Sigmoid colon (tissue), 7 donors: Measurements from ENCODE around the gene RNF19B. TPM values are rescaled to one million over a fixed set of nuclear protein-coding genes. Genes with fewer than 3 reads are reported as not detected.

Source experiments
- DNase-seq: peaks from one replicate; pipeline ENCODE4 v3.0.0-alpha.2; 2019
- H3K27ac ChIP-seq, 4 donors: fragments of 200-600 bp; sonication (generic); one replicate each; pipeline ENCODE4 v1.5.1; 2016 to 2019; ENCODE audit warnings: mild to moderate bottlenecking in 1 of 4
- H3K27me3 ChIP-seq, 3 donors: fragments of 200-600 bp; sonication (generic); one replicate each; pipeline ENCODE4 v1.5.1; 2019; ENCODE audit warnings: mild to moderate bottlenecking in 1 of 3
- H3K36me3 ChIP-seq, 4 donors: fragments of 200-600 bp; sonication (generic); one replicate each; pipeline ENCODE4 v1.5.1; 2016 to 2019
- H3K4me1 ChIP-seq, 4 donors: fragments of 200-600 bp; sonication (generic); one replicate each; pipeline ENCODE4 v1.5.1; 2017 to 2019
- H3K4me3 ChIP-seq, 4 donors: fragments of 200-600 bp; sonication (generic); one replicate each; pipeline ENCODE4 v1.5.1; 2017 to 2019; ENCODE audit warnings: mild to moderate bottlenecking in 2 of 4, moderate library complexity in 1 of 4
- H3K9me3 ChIP-seq, 4 donors: fragments of 200-600 bp in 3 of 4; sonication (generic) in 3 of 4; one replicate each; pipeline versions ENCODE4 v1.5.1 to v1.6.1; 2013 to 2019
- EP300 ChIP-seq, 4 donors: sonication (generic); formaldehyde crosslinking; IDR thresholded peaks; one replicate each; pipeline ENCODE4 v1.6.1; 2017; ENCODE audit warnings: antibody characterized with exemption in 4 of 4
- POLR2A ChIP-seq, 2 donors: fragments of 450-650 bp; IDR thresholded peaks; one replicate each; pipeline ENCODE4 v1.6.1; 2016; ENCODE audit warnings: antibody characterized with exemption in 2 of 2, mild to moderate bottlenecking in 2 of 2, moderate library complexity in 2 of 2
- POLR2AphosphoS5 ChIP-seq, 4 donors: sonication (generic); formaldehyde crosslinking; IDR thresholded peaks; one replicate each; pipeline ENCODE4 v1.6.1; 2017; ENCODE audit warnings: antibody characterized with exemption in 4 of 4
- WGBS, 2 donors: extraction: QIAGEN DNeasy Blood & Tissue Kit; methylation state at CpG; one replicate each; pipeline ENCODE4 v1.1.7; 2013; 5-methylcytosine and 5-hydroxymethylcytosine counted together
- intact Hi-C: fragments of 100-400 bp; cut with DNase I; formaldehyde crosslinking; loops from one replicate; pipeline ENCODE4 v1.15.1; 2023
- polyA plus RNA-seq, 3 donors: library from polyadenylated mRNA; stranded (reverse); fragments of 200-250 nt; gene quantifications; one replicate each; pipeline ENCODE4 v1.2.3, GENCODE V29; 2013
- total RNA-seq, 4 donors: library from RNA; depleted of rRNA; stranded (reverse); fragments of >200 nt; gene quantifications; one replicate each; pipeline ENCODE4 v1.1.0, GENCODE V29; 2016
- TF ChIP-seq, protein P1 (sequence below), 4 experiments: fragments of 450-650 bp in 3 of 4; fragments of 200-600 bp in 1 of 4; IDR thresholded peaks; one replicate each; pipeline ENCODE4 v1.5.1; 2016 to 2019; ENCODE audit warnings: antibody characterized with exemption in 4 of 4, mild to moderate bottlenecking in 3 of 4, moderate library complexity in 2 of 4
- donor health status: healthy with polysubstance abuse.
- donor health status: Bipolar disorder and iron deficiency.
- donor health status: healthy.

Gene RNF19B
- total and polyA plus RNA-seq, 7 donors = 14.5 to 50.7 (median 28.9) TPM

DNA sequence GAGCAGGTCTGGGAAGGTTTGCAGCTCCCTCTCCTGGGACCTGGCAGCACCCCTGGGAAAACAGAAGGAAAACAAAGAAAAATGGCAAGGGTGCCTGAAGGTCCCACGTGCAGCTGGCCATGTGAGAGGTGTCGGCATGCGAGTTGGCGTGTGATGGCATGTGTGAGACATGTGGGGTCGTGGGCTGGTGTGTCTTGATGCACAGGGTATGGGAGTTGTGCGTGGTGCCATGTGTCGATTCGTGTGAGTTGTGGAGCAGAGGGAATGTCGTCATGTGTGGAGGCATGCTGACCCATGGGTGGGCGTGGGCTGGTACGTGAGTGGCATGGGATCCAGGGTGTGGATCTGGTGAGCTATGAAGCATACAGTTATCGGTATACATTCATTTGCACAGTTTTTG, 77.0 kb downstream of the RNF19B start:
- 80 to 81% methylated on average over 12 of the region's 12 CpGs for WGBS, 2 donors
- Histone ChIP-seq H3K36me3 (no peaks in the 10 kb centered on the region), H3K27ac (no peak overlapping the region), H3K27me3 (peaks cover 19 to 63% (median 50%) of the 10 kb centered on the region in 3 donors), H3K9me3 (no peaks in the 10 kb centered on the region), H3K4me1 (peaks cover 0 to 10% (median 7%) of the 10 kb centered on the region in 4 donors), H3K4me3 (no peak overlapping the region)
- DNase-seq = no peak
- intact Hi-C loops = no loop called here
- TF ChIP-seq EP300 (IDR thresholded peaks at IDR 0.05) (no peak), POLR2A (IDR thresholded peaks at IDR 0.05) (no peak), POLR2AphosphoS5 (IDR thresholded peaks at IDR 0.05) (no peak)
- TF ChIP-seq, protein P1, sequence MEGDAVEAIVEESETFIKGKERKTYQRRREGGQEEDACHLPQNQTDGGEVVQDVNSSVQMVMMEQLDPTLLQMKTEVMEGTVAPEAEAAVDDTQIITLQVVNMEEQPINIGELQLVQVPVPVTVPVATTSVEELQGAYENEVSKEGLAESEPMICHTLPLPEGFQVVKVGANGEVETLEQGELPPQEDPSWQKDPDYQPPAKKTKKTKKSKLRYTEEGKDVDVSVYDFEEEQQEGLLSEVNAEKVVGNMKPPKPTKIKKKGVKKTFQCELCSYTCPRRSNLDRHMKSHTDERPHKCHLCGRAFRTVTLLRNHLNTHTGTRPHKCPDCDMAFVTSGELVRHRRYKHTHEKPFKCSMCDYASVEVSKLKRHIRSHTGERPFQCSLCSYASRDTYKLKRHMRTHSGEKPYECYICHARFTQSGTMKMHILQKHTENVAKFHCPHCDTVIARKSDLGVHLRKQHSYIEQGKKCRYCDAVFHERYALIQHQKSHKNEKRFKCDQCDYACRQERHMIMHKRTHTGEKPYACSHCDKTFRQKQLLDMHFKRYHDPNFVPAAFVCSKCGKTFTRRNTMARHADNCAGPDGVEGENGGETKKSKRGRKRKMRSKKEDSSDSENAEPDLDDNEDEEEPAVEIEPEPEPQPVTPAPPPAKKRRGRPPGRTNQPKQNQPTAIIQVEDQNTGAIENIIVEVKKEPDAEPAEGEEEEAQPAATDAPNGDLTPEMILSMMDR (IDR thresholded peaks at IDR 0.05) = no peak

DNA sequence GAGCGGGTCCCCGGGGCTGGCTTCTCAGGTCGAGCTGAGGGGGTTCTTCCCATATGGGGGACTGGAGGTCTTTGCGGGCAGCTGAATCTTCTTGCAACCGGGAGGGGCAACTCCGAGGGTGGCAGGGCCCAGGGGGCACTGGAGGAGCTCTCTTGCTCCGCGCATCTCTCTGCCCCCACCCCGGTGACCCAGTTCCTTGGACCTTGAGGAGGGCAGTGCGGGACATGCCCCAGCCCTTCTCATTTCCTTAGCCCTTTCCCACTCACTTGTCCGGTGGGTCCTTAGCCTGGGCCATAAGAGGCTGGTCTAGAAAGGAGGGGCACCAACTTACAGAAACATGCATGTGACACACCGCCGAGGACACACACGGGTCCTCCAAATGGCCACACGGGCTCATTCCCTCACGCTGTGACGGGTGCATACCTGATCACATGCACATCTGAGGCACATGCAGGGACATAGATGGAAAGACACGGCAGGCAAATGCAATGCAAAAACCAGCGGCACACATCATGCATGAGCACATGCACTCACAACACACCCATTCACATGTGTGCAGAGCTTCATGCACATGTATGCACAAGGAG, 77.7 kb downstream of the RNF19B start:
- TF ChIP-seq POLR2A (IDR thresholded peaks at IDR 0.05) (no peak), EP300 (IDR thresholded peaks at IDR 0.05) (no peak), POLR2AphosphoS5 (IDR thresholded peaks at IDR 0.05) (no peak)
- TF ChIP-seq, protein P1 (IDR thresholded peaks at IDR 0.05) = no peak
- no peaks in the 10 kb centered on the region for H3K36me3 ChIP-seq
- H3K9me3 ChIP-seq = no peaks in the 10 kb centered on the region
- H3K27me3 ChIP-seq = peaks cover 16 to 56% (median 44%) of the 10 kb centered on the region in 3 donors
- no peak overlapping the region for H3K27ac ChIP-seq
- H3K4me1 ChIP-seq = peaks cover 0 to 15% (median 12%) of the 10 kb centered on the region in 4 donors
- 43 to 48% methylated on average over 19 of the region's 19 CpGs for WGBS, 2 donors
- intact Hi-C loops = no loop called here
- no peak for DNase-seq
- no peak overlapping the region for H3K4me3 ChIP-seq

Other genes with a start within 250 kb of the RNF19B start
- gene YARS1, start 147.5 kb downstream of the RNF19B start, total RNA-seq = 10 to 100 TPM; 29.6 to 46.8 (median 37.6) TPM
- gene YARS1, start 147.5 kb downstream of the RNF19B start, polyA plus RNA-seq = 10 to 100 TPM; 28.7 to 65.2 (median 33.6) TPM
- gene S100PBP, start 147.2 kb downstream of the RNF19B start, total RNA-seq = 10 to 100 TPM; 25.2 to 50.7 (median 28.9) TPM
- gene S100PBP, start 147.2 kb downstream of the RNF19B start, polyA plus RNA-seq = 10 to 100 TPM in 2 of 3 donors, 1 to 10 TPM in 1; 3.2 to 12.7 (median 10.2) TPM
- 10 to 100 TPM in 1 of 4 donors, 1 to 10 TPM in 1, under 1 TPM in 2; 0.41 to 10.2 (median 1.6) TPM for gene FNDC5, start 93.9 kb downstream of the RNF19B start, total RNA-seq
- 1 to 10 TPM in 1 of 3 donors, under 1 TPM in 1, not detected in 1; 0.20 to 1.2 TPM for gene FNDC5, start 93.9 kb downstream of the RNF19B start, polyA plus RNA-seq
- gene HPCA, start 78.3 kb downstream of the RNF19B start, total RNA-seq = not detected
- gene HPCA, start 78.3 kb downstream of the RNF19B start, polyA plus RNA-seq = 1 to 10 TPM; 1.2 to 1.9 (median 1.8) TPM
- gene TMEM54, start 63.4 kb downstream of the RNF19B start, total RNA-seq = 100 to 1,000 TPM in 1 of 4 donors, 10 to 100 TPM in 3; 47.4 to 135 (median 57.9) TPM
- gene TMEM54, start 63.4 kb downstream of the RNF19B start, polyA plus RNA-seq = 100 to 1,000 TPM; 699 to 799 (median 707) TPM
- 100 to 1,000 TPM in 2 of 4 donors, 10 to 100 TPM in 2; 79.6 to 190 (median 98.8) TPM for gene AK2, start 72.1 kb upstream of the RNF19B start, total RNA-seq
- 100 to 1,000 TPM; 139 to 202 (median 158) TPM for gene AK2, start 72.1 kb upstream of the RNF19B start, polyA plus RNA-seq
- gene AZIN2, start 116.3 kb upstream of the RNF19B start, total RNA-seq = 1 to 10 TPM; 1.1 to 2.5 (median 1.5) TPM
- 10 to 100 TPM in 2 of 3 donors, 1 to 10 TPM in 1; 3.6 to 30.9 (median 14.8) TPM for gene AZIN2, start 116.3 kb upstream of the RNF19B start, polyA plus RNA-seq
- 1 to 10 TPM; 3.2 to 5.2 (median 4.5) TPM for gene TRIM62, start 217.2 kb upstream of the RNF19B start, total RNA-seq
- 1 to 10 TPM; 1.2 to 4.5 (median 1.6) TPM for gene TRIM62, start 217.2 kb upstream of the RNF19B start, polyA plus RNA-seq